Suppressor macrophage (primary cell): ENCODE results near the gene IER3IP1.

ENCODE experiments used
- DNase-seq, 4 experiments: peaks; one replicate each; pipeline ENCODE4 v3.0.0-alpha.2; 2020 to 2022
- total RNA-seq, 17 experiments: gene quantifications; one replicate each; lab custom pipeline; 2026; ENCODE audit warnings: mixed read lengths in 6 of 17, inconsistent platforms in 3 of 17; lab: John Stamatoyannopoulos, UW

The IER3IP1 gene, protein sequence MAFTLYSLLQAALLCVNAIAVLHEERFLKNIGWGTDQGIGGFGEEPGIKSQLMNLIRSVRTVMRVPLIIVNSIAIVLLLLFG
- 7.3 to 45.0 (median 26.2) reads per million in 17 experiments for total RNA-seq

DNA sequence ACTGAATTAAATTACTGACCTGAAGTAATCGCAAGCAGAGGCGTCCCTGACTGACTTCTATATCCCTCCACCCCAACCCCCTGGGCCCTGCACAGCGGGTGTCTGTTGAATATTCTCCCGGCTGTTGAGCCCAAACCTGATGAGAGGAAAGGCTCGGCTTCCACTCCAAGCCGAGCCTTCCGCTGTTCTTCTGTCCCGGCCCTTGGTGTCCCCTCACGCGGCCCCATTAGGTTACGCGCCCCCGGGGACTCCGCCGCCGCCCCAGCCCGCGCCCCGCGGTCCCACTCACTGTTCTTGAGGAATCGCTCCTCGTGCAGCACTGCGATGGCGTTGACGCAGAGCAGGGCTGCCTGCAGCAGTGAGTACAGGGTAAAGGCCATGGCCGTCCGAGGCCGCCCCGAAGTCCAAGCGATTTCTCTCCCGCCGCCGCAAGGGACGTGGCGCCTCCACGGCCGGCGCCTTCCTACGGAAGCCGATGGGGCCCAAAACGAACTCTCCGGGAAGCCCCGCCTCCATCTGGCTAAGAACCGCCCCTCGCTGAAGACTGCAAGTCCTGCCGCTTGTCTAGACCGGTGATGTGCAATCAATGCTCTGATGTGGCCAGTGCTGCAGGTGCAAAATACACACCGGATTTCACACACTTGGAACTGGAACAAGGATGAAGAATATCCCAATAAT is at the start of gene IER3IP1:
Gene IER3IP1 (minus strand): TSS at position 467 of the 678 bp plus-strand sequence. CDS start 87 bp downstream, at position 380.
- peak; percentile 94 to 97 (median 95) for DNase-seq

GRCh38 chr18:47215554-47216138 is 39.5 kb upstream of the IER3IP1 start:
- peak; percentile 29 to 53 (median 35) for DNase-seq

GRCh38 chr18:47209171-47209570 is 33.0 kb upstream of the IER3IP1 start:
- DNase-seq = no peak

DNA sequence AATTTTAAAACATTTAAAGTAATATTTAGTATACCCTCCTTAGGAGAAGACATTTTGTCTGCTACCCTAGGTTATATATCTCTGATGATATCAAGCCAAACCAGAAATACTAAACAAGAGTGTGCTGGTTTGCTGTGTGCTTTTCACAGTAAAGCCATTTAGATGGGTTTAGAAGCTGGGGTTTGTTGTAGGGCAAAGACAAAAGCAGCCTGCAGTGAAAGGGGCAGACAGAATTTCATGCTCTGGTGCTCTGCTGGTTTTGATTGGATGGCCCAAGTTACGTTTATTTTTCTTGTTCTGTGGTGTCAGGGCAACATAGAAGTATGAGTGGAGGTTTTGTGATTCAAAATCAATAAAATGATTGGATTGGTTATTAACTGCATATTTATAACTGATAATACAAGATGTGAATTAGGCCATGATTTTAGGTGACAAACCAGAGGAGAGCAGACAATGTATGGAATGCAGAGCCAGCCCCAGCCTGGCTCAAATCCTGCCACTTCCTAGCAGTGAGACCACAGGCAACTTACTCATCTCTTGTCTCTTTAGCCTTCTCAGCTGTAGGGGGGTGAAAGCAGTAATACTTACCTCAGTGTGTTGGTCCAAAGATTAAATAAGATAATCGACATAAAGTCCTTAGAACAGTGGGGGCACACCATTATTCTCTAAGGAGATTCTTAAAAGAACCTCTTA is 30.9 kb upstream of the IER3IP1 start:
- no peak for DNase-seq

DNA sequence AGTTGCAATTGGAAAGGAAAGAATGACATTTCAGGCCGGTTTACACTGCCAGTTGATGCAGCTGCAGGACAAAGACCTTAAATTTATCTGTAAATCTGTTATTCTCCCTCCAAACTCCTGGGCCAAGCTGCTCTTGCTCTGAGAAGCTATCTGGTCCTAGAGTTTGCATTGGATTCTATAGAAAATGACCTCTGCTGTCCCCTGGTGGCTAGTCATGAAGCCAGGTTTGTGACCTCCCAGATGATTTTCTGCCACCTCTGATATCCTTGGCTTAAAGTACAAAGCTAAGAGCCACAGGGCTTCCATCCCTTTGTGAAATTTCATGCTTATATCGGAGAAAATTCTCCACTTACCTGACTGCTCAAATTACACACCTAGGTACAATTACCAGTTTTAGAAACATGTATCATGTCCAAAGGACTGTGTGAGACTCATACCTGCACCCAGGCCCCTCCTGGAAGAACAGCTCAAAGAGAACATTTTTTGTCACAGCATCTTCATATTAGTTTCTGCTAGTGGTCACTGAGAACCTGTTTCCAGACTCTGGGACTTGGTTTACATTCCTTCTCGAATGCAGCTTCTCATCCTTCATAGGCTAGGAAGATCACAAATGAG is 28.9 kb upstream of the IER3IP1 start:
- peak; percentile 65 to 76 (median 70) for DNase-seq

DNA sequence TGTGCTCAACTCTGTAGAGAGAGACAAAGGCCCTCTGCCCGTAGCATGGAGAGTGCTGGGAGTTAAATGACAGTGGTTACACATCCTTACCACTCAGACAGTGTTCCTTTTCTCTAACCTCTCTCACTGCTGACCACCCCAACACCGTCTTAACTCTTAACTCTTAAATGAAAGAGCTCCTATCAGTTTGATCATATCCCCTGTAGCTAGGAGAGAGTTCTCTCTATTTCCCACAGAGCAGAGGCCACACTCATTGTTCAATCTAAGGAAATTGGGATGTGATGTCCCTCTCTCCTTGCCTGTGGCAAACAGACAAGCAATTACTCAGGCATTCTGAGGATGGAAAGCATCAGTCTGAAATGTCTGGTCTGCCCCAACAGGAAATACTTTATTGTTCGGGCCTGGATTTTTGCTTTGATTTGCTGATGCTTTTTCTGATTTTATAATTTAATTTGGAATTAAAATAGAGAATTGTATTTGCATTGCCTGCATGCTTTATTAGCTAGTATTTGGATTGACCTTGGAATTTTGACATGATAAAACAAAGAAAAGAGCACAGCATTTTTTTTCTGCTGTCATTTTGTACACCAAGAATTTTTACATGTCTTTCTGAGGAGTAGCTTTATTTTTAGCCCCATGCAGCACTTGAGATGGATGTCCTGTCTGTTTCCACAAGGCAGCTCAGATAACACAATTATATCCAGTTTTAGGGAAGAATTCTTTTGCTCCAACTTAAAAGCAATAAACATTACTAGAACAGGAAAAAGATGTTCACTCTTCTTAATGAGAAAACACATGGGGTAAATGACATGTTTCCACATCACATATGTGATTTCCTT is 27.7 kb upstream of the IER3IP1 start:
- DNase-seq = no peak

DNA sequence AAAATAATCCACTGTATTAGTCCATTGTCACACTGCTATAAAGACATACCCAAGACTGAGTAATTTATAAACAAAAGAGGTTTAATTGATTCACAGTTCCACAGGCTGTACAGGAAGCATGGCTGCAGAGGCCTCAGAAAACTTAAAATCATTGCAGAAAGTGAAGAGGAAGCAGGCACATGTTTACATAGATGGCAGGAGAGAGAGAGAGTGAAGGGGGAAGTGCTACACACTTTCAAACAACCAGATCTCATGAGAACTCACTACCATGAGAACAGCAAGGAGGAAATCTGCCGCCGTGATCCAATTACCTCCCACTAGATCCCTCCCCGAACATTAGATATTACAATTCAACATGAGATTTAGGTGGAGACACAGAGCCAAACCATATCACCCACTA is 19.8 kb upstream of the IER3IP1 start:
- DNase-seq = peak in 2 of 4 experiments; percentile 14 to 24

- peak; percentile 12 to 57 (median 34) for DNase-seq
Observed at GRCh38 chr18:47191961-47192360, 15.8 kb upstream of the IER3IP1 start.

DNA sequence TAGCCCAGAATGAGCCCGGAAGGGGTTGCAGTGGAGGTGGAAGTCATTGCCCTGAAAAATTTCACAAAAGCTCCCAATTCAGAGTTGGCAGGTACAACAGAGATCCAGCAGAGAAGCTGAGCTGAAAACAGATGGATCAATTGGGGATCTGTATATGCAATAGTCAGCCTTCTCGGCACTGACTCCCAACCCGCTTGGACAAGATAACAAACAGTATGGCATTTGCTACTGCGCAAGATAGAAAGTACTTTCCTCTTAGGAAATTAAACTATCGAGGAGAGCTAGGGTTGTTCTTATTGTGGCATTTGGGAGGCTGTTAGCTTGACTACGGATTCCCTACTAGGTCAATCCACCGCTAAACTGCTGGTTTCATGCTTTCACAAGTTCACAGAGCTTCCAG is 11.6 kb upstream of the IER3IP1 start:
- DNase-seq = no peak

GRCh38 chr18:47184419-47185050 is 8.4 kb upstream of the IER3IP1 start:
- peak; percentile 81 to 89 (median 82) for DNase-seq

GRCh38 chr18:47182156-47182555 is 6.0 kb upstream of the IER3IP1 start:
- DNase-seq = peak in 1 of 4 experiments; percentile 8

DNA sequence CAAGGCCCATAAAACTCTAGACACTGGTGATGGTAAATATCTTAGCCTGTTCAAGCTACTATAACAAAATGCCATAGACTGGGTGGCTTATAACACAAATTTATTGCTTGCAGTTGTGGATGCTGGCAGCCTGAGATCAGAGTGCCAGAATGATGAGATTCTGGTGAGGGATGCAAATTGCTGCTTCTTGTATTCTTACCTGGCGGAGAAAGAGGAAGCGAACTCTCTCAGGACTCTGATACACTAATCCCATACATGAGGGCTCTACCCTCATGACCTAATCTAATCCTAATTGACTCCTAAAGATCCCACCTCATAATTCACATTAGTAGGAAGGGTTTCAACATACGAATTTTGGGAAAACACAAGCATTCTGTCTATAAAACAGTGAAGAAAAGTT is 4.6 kb upstream of the IER3IP1 start:
- DNase-seq = no peak

GRCh38 chr18:47179520-47179919 is 3.4 kb upstream of the IER3IP1 start:
- no peak for DNase-seq

- DNase-seq = peak in 2 of 4 experiments; percentile 19 to 32
Observed at GRCh38 chr18:47175283-47175897, 774 bp downstream of the IER3IP1 start.

GRCh38 chr18:47174545-47175116 is 1.5 kb downstream of the IER3IP1 start:
- DNase-seq = no peak

- no peak for DNase-seq
Observed at GRCh38 chr18:47172476-47172875, 3.7 kb downstream of the IER3IP1 start.

DNA sequence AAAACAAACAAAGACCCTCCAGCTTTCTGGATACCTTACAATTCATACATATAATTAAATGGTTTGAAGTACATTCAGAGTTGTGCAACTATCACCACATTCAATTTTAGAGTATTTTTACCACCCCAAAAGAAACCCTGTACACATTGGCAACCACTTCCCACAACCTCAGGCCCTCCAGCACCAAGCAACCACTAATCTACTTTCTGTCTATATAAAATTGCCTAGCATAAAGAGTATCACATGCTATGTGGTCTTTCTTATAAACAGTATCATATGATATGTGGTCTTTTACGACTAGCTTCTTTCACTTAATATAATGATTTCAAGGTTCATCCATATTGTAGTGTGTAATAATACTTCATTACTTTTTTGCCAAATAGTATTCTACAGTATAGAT is 7.3 kb downstream of the IER3IP1 start:
- DNase-seq = no peak

- no peak for DNase-seq
Observed at GRCh38 chr18:47168509-47168908, 7.7 kb downstream of the IER3IP1 start.

DNA sequence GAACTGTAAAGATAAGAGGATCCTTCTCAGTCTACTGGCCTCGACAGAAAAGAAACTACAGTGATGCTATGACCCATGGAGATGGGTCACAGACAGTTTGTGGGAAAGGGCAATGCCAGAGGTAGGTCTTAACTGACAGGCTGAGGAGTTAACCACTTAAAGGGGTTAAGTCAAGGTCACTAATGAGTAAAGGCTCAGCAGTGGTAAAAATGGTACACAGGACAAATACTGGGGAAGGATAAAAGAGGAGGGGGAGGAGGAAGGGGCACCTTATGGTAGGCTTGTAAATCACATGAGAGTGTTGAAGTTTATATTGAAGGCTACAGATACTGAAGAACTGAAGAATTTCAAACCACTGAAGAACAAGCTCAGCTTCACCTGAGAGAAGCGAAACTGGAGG is 9.9 kb downstream of the IER3IP1 start:
- DNase-seq = no peak

GRCh38 chr18:47163241-47163640 is 12.9 kb downstream of the IER3IP1 start:
- DNase-seq = no peak

DNA sequence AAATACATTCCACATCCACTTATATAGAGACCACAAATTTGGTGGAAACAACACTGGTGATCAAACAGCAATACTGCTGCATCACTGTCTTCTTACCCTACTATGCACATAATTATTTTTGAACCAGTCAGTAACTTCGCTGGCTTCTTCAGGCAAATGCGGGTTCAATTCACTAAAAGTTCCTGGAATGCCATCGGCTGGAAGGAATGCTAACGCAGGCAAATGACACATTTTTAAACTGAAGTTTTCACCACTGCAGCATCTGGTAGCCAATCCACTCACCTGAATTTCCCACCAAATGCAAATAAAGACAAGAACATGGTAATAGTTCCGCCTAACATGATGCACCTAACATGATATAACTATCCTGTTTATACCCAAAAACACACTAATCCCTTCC is 15.9 kb downstream of the IER3IP1 start:
- no peak for DNase-seq
